HT1080 (cell line): ENCODE results near the gene RNF220. TPM values are rescaled to one million over a fixed set of nuclear protein-coding genes. Genes with fewer than 3 reads are reported as not detected.
A peak's percentile ranks its signal among the peaks of the same experiment; 100 is the strongest.

ENCODE experiments used
- DNase-seq: peaks from one replicate; pipeline ENCODE4 v3.0.0-alpha.2; 2015; ENCODE audit warnings: low read depth
- total RNA-seq: library from RNA; depleted of rRNA; stranded (reverse); fragments of >200 nt; shearing (Covaris generic); gene quantifications from 2 replicates; pipeline ENCODE4 v1.2.3, GENCODE V29; 2014

RNF220 gene
- total RNA-seq, 1 experiment from 2014 or later = 105 TPM

- DNase-seq = no peak
Measured at GRCh38 chr1:44519035-44519676, 114.1 kb downstream of the RNF220 start.

GRCh38 chr1:44521378-44522080, 116.5 kb downstream of the RNF220 start:
- no peak for DNase-seq

- no peak for DNase-seq
Measured at GRCh38 chr1:44523593-44524591, 118.8 kb downstream of the RNF220 start.

GRCh38 chr1:44524655-44525500, 119.8 kb downstream of the RNF220 start:
- no peak for DNase-seq

- DNase-seq = peak; percentile 33
Measured at GRCh38 chr1:44526295-44527073, 121.4 kb downstream of the RNF220 start.

GRCh38 chr1:44531785-44532566, 126.9 kb downstream of the RNF220 start:
- peak; percentile 88 for DNase-seq

GRCh38 chr1:44532567-44532944, 127.5 kb downstream of the RNF220 start:
- DNase-seq = no peak

- DNase-seq = no peak
Measured at GRCh38 chr1:44534771-44535170, 129.7 kb downstream of the RNF220 start.

GRCh38 chr1:44536357-44537209, 131.5 kb downstream of the RNF220 start:
- no peak for DNase-seq

GRCh38 chr1:44537538-44537937, 132.5 kb downstream of the RNF220 start:
- DNase-seq = no peak

- DNase-seq = no peak
Measured at GRCh38 chr1:44537956-44538355, 132.9 kb downstream of the RNF220 start.

- no peak for DNase-seq
Measured at GRCh38 chr1:44539991-44540730, 135.1 kb downstream of the RNF220 start.

- no peak for DNase-seq
Measured at GRCh38 chr1:44542420-44543063, 137.5 kb downstream of the RNF220 start.

- DNase-seq = no peak
Measured at GRCh38 chr1:44543064-44543744, 138.1 kb downstream of the RNF220 start.

GRCh38 chr1:44543786-44544185, 138.7 kb downstream of the RNF220 start:
- DNase-seq = no peak

- DNase-seq = no peak
Measured at GRCh38 chr1:44544960-44545359, 139.9 kb downstream of the RNF220 start.

GRCh38 chr1:44545961-44546360, 140.9 kb downstream of the RNF220 start:
- no peak for DNase-seq
